DOHH2 (cell line): ENCODE measurements around the gene TET2.

Experiments used
- H3F3A ChIP-seq: fragments of 200-600 bp; sonication (generic), shearing (Covaris generic); 2 replicates; pipeline ENCODE4 v1.6.0; 2016; ENCODE audit warnings: antibody characterized with exemption, mild to moderate bottlenecking; ENCODE audit not compliant: control insufficient read depth, insufficient read depth
- H3K27ac ChIP-seq: fragments of 200-600 bp; sonication (generic); 2 replicates; pipeline ENCODE4 v1.5.1; 2014; ENCODE audit warnings: low read depth, mild to moderate bottlenecking, low read length, moderate library complexity
- H3K27me3 ChIP-seq: fragments of 200-600 bp; sonication (generic); 2 replicates; pipeline ENCODE4 v1.6.1; 2014; ENCODE audit warnings: mild to moderate bottlenecking, low read length, mixed read lengths; ENCODE audit not compliant: control insufficient read depth
- H3K36me3 ChIP-seq: fragments of 200-600 bp; sonication (generic); 2 replicates; pipeline ENCODE4 v1.6.1; 2014; ENCODE audit warnings: mild to moderate bottlenecking, low read length, moderate library complexity, mixed read lengths; ENCODE audit not compliant: control insufficient read depth
- H3K4me1 ChIP-seq: fragments of 200-600 bp; sonication (generic); 2 replicates; pipeline ENCODE4 v1.6.1; 2014; ENCODE audit warnings: mild to moderate bottlenecking, low read length, mixed read lengths; ENCODE audit not compliant: control insufficient read depth
- H3K4me2 ChIP-seq: fragments of 200-600 bp; sonication (generic); 2 replicates; pipeline ENCODE4 v1.6.0; 2014; ENCODE audit warnings: mild to moderate bottlenecking, low read length, moderate library complexity
- H3K4me3 ChIP-seq: fragments of 200-600 bp; sonication (generic); 2 replicates; pipeline ENCODE4 v1.5.1; 2014; ENCODE audit warnings: mild to moderate bottlenecking, low read length, mixed read lengths
- H3K79me2 ChIP-seq: fragments of 200-600 bp; sonication (generic); 2 replicates; pipeline ENCODE4 v1.6.1; 2014; ENCODE audit warnings: mild to moderate bottlenecking, low read length, mixed read lengths; ENCODE audit not compliant: control insufficient read depth
- H3K9me2 ChIP-seq: fragments of 200-600 bp; sonication (generic); replicated peaks from 2 replicates; pipeline ENCODE4 v1.6.1; 2014; ENCODE audit warnings: mild to moderate bottlenecking, low read length, mixed read lengths; ENCODE audit not compliant: control insufficient read depth
- H3K9me3 ChIP-seq: fragments of 200-600 bp; sonication (generic); 2 replicates; pipeline ENCODE4 v1.6.1; 2014; ENCODE audit warnings: antibody characterized with exemption, low read length, mixed read lengths; ENCODE audit not compliant: control insufficient read depth, insufficient read depth
- H4K20me1 ChIP-seq: fragments of 200-600 bp; sonication (generic); 2 replicates; pipeline ENCODE4 v1.6.0; 2014; ENCODE audit warnings: low read depth, mild to moderate bottlenecking, antibody characterized with exemption, low read length, moderate library complexity; ENCODE audit not compliant: control insufficient read depth, insufficient read depth
- CTCF ChIP-seq: fragments of 200-600 bp; sonication (generic); IDR thresholded peaks from one replicate; pipeline ENCODE4 v1.5.1; 2014; ENCODE audit warnings: antibody characterized with exemption, mild to moderate bottlenecking, low read depth, low read length; ENCODE audit not compliant: poor library complexity, severe bottlenecking
- EZH2phosphoT487 ChIP-seq: fragments of 200-600 bp; sonication (generic); IDR thresholded peaks from 2 replicates; pipeline ENCODE4 v1.6.1; 2017; ENCODE audit warnings: borderline replicate concordance, mild to moderate bottlenecking, antibody characterized with exemption, low read length, moderate library complexity, mixed read lengths

TET2 gene

DNA sequence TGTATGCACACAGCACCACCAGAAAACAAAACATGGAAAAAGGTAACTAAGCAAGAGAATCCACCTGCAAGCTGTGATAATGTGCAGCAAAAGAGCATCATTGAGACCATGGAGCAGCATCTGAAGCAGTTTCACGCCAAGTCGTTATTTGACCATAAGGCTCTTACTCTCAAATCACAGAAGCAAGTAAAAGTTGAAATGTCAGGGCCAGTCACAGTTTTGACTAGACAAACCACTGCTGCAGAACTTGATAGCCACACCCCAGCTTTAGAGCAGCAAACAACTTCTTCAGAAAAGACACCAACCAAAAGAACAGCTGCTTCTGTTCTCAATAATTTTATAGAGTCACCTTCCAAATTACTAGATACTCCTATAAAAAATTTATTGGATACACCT is 90.2 kb downstream of the TET2 start:
- H3K4me3 ChIP-seq, result no peak overlapping the region
- H3F3A ChIP-seq, result no peaks in the 10 kb centered on the region
- TF ChIP-seq EZH2phosphoT487 (no peak), CTCF (no peak)
- H3K27ac ChIP-seq, result no peak overlapping the region
- no peaks in the 10 kb centered on the region for H3K9me2 ChIP-seq
- H3K9me3 ChIP-seq, result no peaks in the 10 kb centered on the region
- H3K27me3 ChIP-seq, result no peaks in the 10 kb centered on the region
- H3K36me3 ChIP-seq, result peaks cover 5% of the 10 kb centered on the region; the same call in 1 of the 2 replicates
- no peaks in the 10 kb centered on the region for H4K20me1 ChIP-seq
- no peaks in the 10 kb centered on the region for H3K79me2 ChIP-seq
- no peak overlapping the region for H3K4me2 ChIP-seq
- peaks cover 9% of the 10 kb centered on the region for H3K4me1 ChIP-seq

DNA sequence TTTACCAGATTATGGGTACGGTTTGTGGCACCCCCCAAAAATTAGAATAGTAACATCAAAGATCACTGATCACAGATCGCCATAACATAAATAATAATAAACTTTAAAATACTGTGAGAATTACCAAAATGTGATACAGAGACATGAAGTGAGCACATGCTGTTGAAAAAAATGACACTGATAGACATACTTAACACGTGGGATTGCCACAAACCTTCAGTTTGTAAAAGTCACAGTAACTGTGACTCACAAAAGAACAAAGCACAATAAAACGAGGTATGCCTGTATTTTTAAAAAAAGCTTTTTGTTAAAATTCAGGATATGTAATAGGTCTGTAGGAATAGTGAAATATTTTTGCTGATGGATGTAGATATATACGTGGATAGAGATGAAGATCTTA is 93.4 kb downstream of the TET2 start:
- TF ChIP-seq EZH2phosphoT487, result no peak
- no peak for TF ChIP-seq CTCF
- H3K4me1 ChIP-seq, result peaks cover 9% of the 10 kb centered on the region
- no peaks in the 10 kb centered on the region for H3K79me2 ChIP-seq

GRCh38 chr4:105241451-105241850 is 94.8 kb downstream of the TET2 start:
- H3K4me3 ChIP-seq, result no peak overlapping the region
- no peak overlapping the region for H3K4me2 ChIP-seq
- H3F3A ChIP-seq, result no peaks in the 10 kb centered on the region
- H3K79me2 ChIP-seq, result no peaks in the 10 kb centered on the region
- no peak for TF ChIP-seq EZH2phosphoT487
- no peak for TF ChIP-seq CTCF
- no peak overlapping the region for H3K27ac ChIP-seq
- H3K27me3 ChIP-seq, result no peaks in the 10 kb centered on the region
- 0 out of 2 replicates have a peak, but pooled peaks cover under 1% of the 10 kb centered on the region for H3K36me3 ChIP-seq
- peaks cover 2% of the 10 kb centered on the region for H3K4me1 ChIP-seq
- no peaks in the 10 kb centered on the region for H3K9me3 ChIP-seq
- H4K20me1 ChIP-seq, result no peaks in the 10 kb centered on the region
- no peaks in the 10 kb centered on the region for H3K9me2 ChIP-seq

More for the DNA sequence above, 93.4 kb downstream of the TET2 start:
- Histone ChIP-seq H3K27me3 (no peaks in the 10 kb centered on the region), H3K4me3 (no peak overlapping the region), H3K27ac (no peak overlapping the region), H3F3A (no peaks in the 10 kb centered on the region), H3K36me3 (peaks cover 5% of the 10 kb centered on the region; the same call in 1 of the 2 replicates), H4K20me1 (no peaks in the 10 kb centered on the region), H3K9me2 (no peaks in the 10 kb centered on the region), H3K9me3 (no peaks in the 10 kb centered on the region), H3K4me2 (no peak overlapping the region)
